GM12864 (cell line): ENCODE data around the gene VSIG4.

ENCODE experiments used
- DNase-seq: peaks from one replicate; pipeline ENCODE4 v3.0.0-alpha.2; 2011; ENCODE audit warnings: low read depth
- H3K4me3 ChIP-seq: 2 replicates; pipeline ENCODE4 v1.5.1; 2011; ENCODE audit warnings: mild to moderate bottlenecking, low read depth, low read length, control low read depth
- CTCF ChIP-seq: IDR thresholded peaks from 2 replicates; pipeline ENCODE4 v1.5.1; 2011; ENCODE audit warnings: low read depth, mild to moderate bottlenecking, moderate library complexity, low read length, control low read depth, inconsistent platforms; ENCODE audit errors: missing control alignments

Gene VSIG4

DNA sequence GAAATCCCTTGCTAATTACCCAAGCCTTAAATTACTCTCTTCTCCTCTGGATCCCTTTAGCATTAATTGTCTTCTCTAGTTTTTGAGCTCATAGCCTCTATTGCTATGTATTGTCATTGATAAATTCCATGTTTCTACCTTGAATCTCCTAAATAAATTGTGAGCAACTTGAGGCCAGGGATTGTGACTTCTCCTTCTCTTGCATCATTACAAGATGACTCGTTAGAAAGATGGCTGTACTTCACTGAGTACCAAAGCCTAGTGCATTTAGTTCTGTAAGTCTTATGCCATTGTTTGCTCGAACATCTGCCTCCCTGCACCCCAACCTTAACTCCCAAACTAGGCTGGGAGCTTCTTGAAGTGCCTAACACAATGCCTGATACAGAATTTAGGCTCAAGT is 15.3 kb downstream of the VSIG4 start:
- TF ChIP-seq CTCF = no peak

GRCh38 chrX:66024092-66024467 is 15.8 kb downstream of the VSIG4 start:
- DNase-seq = no peak
- no peak for TF ChIP-seq CTCF
- H3K4me3 ChIP-seq = no peak overlapping the region

More for the DNA sequence above, 15.3 kb downstream of the VSIG4 start:
- H3K4me3 ChIP-seq = no peak overlapping the region
- no peak for DNase-seq

GRCh38 chrX:66023385-66024091 is 16.3 kb downstream of the VSIG4 start:
- TF ChIP-seq CTCF = no peak
- no peak overlapping the region for H3K4me3 ChIP-seq
- no peak for DNase-seq

GRCh38 chrX:66022632-66023384 is 17.1 kb downstream of the VSIG4 start:
- no peak for DNase-seq
- peak; percentile 59 for TF ChIP-seq CTCF
- no peak overlapping the region for H3K4me3 ChIP-seq

GRCh38 chrX:66021765-66022631 is 17.9 kb downstream of the VSIG4 start:
- DNase-seq = no peak
- TF ChIP-seq CTCF = no peak
- H3K4me3 ChIP-seq = no peak overlapping the region

- H3K4me3 ChIP-seq = no peak overlapping the region
- no peak for TF ChIP-seq CTCF
- DNase-seq = no peak
Observed at GRCh38 chrX:66021401-66021764, 18.5 kb downstream of the VSIG4 start.
